Endometrium (tissue), 2 donors: ENCODE results near the gene LACTBL1.

ENCODE experiments used
- FAIRE-seq: peaks from 2 replicates; lab custom pipeline; 2012; peaks lifted over from hg19 to GRCh38; lab: Jason Lieb, UNC
- donor health status: control.
- donor health status: control.

LACTBL1 gene

DNA sequence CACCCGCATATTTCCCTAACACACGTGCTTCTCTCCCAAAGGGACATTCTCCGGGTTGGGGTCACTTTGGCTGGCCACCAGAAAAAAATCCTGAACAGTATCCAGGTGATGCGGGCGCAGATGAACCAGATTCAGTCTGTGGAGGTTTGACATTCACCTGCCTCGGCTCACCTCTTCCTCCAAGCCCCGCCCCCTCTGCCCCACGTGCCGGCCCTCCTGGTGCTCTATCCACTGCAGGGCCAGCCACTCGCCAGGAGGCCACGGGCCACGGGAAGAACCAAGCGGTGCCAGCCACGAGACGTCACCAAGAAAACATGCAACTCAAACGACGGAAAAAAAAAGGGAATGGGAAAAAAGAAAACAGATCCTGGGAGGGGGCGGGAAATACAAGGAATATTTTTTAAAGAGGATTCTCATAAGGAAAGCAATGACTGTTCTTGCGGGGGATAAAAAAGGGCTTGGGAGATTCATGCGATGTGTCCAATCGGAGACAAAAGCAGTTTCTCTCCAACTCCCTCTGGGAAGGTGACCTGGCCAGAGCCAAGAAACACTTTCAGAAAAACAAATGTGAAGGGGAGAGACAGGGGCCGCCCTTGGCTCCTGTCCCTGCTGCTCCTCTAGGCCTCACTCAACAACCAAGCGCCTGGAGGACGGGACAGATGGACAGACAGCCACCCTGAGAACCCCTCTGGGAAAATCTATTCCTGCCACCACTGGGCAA, 59.1 kb downstream of the LACTBL1 start:
- no peak for FAIRE-seq

DNA sequence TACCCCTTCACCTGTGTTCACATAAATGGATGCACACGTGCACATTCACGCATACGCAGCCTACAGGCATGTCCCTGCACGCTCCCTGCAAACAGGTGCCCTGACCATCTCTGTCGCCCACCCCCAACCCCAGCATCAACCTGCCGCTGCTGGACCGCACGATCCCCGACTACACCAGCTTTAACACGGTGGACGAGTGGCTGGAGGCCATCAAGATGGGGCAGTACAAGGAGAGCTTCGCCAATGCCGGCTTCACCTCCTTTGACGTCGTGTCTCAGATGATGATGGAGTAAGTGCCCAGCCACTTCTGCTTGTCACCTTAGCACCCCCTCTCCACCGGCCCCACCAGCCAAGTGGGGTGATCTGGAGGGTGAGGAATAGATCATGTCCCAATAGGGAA, 60.4 kb downstream of the LACTBL1 start:
- no peak for FAIRE-seq

DNA sequence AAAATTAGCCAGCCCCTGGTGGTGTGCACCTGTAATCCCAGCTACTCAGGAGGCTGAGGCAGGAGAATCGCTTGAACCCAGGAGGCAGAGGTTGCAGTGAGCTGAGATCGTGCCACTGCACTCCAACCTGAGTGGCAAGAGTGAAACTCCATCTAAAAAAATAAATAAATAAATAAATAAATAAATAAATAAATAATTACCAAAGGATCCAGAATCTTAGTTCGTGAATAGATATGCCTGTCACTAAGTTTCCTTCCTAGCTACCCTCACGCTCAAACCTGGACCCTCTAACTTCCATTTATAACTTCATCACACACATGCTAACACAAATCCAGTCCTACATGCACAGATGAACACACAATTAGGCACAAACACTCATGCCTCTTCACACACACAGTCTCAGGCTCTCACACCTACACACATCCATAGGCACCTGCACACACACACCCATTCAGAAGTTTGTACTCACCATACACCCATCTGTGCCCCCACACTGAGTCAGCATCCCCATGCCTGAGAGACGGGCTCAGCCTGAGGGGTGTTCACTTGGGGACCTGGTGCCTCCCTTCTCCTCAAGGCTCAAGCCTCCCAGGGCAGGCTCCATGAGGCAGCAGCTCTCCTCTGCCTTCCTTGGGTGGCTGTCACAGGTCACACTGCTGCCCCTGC, 61.5 kb downstream of the LACTBL1 start:
- no peak for FAIRE-seq

DNA sequence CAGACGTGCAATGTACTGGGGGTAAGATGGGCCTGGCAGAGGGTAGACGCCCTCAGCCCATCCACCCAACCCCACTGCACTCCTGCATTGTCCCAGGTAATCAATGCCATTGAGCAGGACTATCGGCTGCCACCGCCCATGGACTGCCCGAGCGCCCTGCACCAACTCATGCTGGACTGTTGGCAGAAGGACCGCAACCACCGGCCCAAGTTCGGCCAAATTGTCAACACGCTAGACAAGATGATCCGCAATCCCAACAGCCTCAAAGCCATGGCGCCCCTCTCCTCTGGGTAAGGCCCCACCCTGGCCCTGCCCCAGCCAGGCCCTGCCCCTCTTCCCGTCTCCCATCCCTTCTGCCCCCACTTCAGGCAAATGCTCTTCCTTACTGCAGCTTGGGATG, 62.4 kb downstream of the LACTBL1 start:
- FAIRE-seq: no peak

DNA sequence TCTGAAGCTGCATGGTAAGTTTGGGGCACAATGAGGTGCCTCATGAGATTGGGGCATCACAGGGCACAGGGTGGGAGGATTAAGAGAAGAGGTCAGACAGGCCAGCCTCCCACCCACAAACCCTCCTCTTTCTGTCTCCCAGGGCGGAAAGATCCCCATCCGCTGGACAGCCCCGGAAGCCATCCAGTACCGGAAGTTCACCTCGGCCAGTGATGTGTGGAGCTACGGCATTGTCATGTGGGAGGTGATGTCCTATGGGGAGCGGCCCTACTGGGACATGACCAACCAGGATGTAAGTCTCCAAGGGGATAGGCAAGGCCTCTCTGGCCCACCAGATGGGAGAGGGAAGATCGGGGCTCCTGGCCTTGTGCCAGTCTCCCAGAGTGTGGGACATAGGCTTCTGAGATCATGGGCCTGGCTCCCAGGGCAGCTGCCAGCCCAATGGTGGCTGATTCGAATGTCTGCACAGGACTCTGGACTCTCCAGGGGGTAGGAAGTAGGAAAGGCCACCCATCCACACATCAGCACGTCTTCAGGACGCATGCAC, 63.7 kb downstream of the LACTBL1 start:
- no peak for FAIRE-seq

DNA sequence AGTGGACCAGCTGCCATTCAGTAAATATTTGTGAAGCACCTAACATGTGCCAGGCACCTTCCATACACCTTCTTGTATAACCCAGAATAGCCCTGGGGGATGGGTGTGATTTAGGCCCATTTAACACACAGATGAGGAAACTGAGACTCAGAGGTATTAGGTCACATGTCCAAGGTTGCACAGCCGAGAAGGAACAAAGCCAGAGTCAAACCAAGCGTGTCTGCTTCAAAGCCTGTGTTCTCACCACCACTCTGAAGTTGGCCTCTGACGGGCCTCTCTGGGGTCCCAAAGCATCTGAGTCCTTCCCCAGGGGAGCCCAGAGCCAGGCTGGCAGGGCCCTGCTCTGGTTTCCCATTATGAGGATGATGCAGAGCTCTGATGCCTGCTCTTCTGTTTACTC, 65.1 kb downstream of the LACTBL1 start:
- no peak for FAIRE-seq

DNA sequence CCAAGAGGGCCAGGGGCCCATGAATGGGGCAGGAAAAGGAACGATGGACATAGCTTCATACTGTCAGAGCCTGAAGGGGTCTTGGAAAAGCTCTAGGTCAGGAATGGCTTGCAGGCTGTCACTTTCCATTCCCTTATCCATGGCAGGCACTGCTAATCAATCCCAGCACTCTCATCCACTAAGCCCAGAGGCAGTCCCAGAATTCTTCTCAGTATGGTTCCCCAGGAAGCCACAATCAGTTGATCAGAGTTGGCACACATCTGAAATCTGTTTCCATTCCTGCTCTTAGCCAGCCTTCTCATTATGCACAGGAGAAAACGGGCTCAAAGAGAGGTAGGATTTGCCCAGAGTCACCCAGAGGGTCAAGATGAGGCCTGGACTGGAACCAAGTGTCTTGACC, 65.7 kb downstream of the LACTBL1 start:
- no peak for FAIRE-seq

DNA sequence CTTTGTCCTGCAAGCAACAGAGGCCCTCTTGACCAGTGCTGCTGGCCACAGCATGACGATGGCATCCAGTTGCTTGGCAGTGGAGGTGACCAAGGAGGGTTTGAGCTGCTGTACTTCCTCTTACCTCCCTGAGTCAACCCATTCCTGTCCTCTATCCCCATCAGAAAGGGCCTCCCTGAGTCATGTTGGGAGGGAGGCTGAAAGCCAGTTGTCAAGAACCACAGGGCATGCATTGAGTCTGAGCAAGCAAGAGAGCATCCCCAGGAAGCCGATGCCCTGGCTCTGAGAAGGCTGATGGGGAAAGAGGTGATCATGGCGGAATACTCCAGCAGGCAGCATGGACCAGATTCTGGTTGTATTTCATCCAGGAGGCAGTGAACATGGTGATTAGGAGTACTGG, 69.6 kb downstream of the LACTBL1 start:
- FAIRE-seq: no peak
